ENCODE results near the gene MTO1. TPM values are rescaled to one million over a fixed set of nuclear protein-coding genes. Genes with fewer than 3 reads are reported as not detected.
"Not testable (repeated sequence)": the region's sequence is repeated elsewhere in the genome, so short reads cannot be mapped to it uniquely, and the experiment has no call there.

MTO1 gene
- total RNA-seq, 5 donors from 2014 or later (not counting 1 experiment from before 2014, with no cell fraction given) = 55.0 to 80.4 (median 59.3) TPM

DNA sequence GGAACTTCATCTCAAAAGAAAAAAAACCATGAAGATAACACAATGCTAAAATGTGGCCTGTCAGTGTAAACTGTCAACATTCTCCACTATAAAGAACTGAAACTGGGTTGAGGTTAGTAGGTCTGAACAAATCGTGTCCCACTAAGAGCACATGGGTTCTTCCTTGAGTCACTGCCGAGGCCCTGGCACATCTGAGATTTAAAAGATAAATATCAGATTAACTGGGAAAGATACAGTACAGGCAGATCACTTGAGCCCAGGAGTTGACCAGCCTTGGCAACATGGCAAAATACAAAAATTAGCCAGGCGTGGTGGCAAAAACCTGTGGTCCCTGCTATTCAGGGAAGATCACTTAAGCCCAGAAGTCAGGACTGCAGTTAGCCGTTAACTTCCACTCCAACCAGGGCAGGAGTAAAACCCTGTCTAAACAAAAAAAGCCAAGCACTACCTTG lies 53.7 kb downstream of the MTO1 start:
- Histone ChIP-seq H3K27ac (ENCODE audit: low read length) (peak overlapping the region; percentile 62), H3K4me1 (ENCODE audit: control insufficient read depth in 1 of 2, extremely low read depth in 1 of 2, insufficient read depth in 2 of 2, low read length in 2 of 2) (peaks cover 24 to 46% of the 10 kb centered on the region in 2 experiments), H3K4me3 (ENCODE audit: control insufficient read depth in 1 of 2, extremely low read depth in 1 of 2, low read length in 1 of 2) (no peak overlapping the region), H3K27me3 (replicated peaks in 1 of 2; ENCODE audit: control insufficient read depth in 2 of 2, extremely low read depth in 1 of 2, insufficient read depth in 2 of 2, low read length in 1 of 2) (no peaks in the 10 kb centered on the region), H3K36me3 (ENCODE audit: control insufficient read depth in 2 of 2, extremely low read depth in 1 of 2, insufficient read depth in 1 of 2, low read length in 1 of 2) (peaks cover 0 to 59% of the 10 kb centered on the region in 2 donors), H3K9me3 (no peaks in the 10 kb centered on the region)
- ChIA-PET POLR2A (interaction anchor here (0.6 to 3.5 kb wide), 13 partner anchors 8 to 138 kb away, joined by 3 to 14 read pairs (median 4); partner anchors contain the start of genes MTO1 (in 1 of the 2) and SLC17A5 (in 1 of the 2)), CTCF (interaction anchor here (0.5 to 5.7 kb wide), 25 partner anchors 9 to 218 kb away, joined by 3 to 81 read pairs (median 5); partner anchors contain the start of genes MTO1 (in 2 of the 2) and CGAS (in 1 of the 2))
- DNase-seq (peak in 1 of 35 experiments; percentile 40), ATAC-seq (replicated peaks in 1 of 4) (no peak)
- H3K36me3 Mint-ChIP-seq = peaks cover 52% of the 10 kb centered on the region
- H3K9me3 Mint-ChIP-seq = no peaks in the 10 kb centered on the region
- WGBS (ENCODE audit: insufficient coverage) = 33% methylated on average over 2 of the region's 4 CpGs
- no peak overlapping the region for H3K4me3 Mint-ChIP-seq
- H3K27ac Mint-ChIP-seq = peak overlapping the region; percentile 74 to 75
- peaks cover 55 to 58% (median 57%) of the 10 kb centered on the region in 3 donors for H3K4me1 Mint-ChIP-seq
- H3K27me3 Mint-ChIP-seq = no peaks in the 10 kb centered on the region

- 44% methylated on average over 1 of the region's 4 CpGs for WGBS (ENCODE audit: insufficient coverage)
These were observed 55.3 kb downstream of the MTO1 start for GRCh38 chr6:73516514-73517489.

DNA sequence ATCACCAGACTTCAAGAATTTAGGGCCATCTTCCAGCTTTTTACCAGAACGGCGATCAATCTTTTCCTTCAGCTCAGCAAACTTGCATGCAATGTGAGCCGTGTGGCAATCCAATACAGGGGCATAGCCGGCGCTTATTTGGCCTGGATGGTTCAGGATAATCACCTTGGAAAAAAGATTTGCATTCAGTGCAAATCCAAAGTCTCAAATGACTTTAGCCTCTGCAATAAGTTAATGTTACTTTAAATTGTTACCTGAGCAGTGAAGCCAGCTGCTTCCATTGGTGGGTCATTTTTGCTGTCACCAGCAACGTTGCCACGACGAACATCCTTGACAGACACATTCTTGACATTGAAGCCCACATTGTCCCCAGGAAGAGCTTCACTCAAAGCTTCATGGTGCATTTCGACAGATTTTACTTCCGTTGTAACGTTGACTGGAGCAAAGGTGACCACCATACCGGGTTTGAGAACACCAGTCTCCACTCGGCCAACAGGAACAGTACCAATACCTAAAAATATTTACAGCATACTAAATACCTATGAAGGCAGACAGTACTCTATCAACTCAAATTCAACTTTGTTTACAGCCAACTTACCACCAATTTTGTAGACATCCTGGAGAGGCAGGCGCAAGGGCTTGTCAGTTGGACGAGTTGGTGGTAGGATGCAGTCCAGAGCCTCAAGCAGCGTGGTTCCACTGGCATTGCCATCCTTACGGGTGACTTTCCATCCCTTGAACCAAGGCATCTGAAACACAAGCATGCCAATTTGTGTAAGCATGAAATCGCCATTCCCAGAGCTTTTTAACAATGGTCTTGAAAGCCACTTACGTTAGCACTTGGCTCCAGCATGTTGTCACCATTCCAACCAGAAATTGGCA lies 56.8 kb downstream of the MTO1 start:
- 26% methylated on average over 2 of the region's 19 CpGs for whole genome bisulfite sequencing (ENCODE audit: insufficient coverage)
- Histone ChIP-seq H3K27ac (ENCODE audit: low read length) (peak overlapping the region; percentile 100), H3K4me1 (ENCODE audit: control insufficient read depth in 1 of 2, extremely low read depth in 1 of 2, insufficient read depth in 2 of 2, low read length in 2 of 2) (peaks cover 35 to 64% of the 10 kb centered on the region in 2 experiments), H3K36me3 (ENCODE audit: control insufficient read depth in 2 of 2, extremely low read depth in 1 of 2, insufficient read depth in 1 of 2, low read length in 1 of 2) (peaks cover 0 to 54% of the 10 kb centered on the region in 2 donors)
- H3K27ac Mint-ChIP-seq = peak overlapping the region; percentile 82 to 96
- H3K9me3 ChIP-seq; H3K27me3 Mint-ChIP-seq; H3K4me3 ChIP-seq (ENCODE audit: control insufficient read depth in 1 of 2, extremely low read depth in 1 of 2, low read length in 1 of 2); ATAC-seq (replicated peaks in 1 of 4); H3K27me3 ChIP-seq (replicated peaks in 1 of 2; ENCODE audit: control insufficient read depth in 2 of 2, extremely low read depth in 1 of 2, insufficient read depth in 2 of 2, low read length in 1 of 2); CTCF ChIA-PET; H3K9me3 Mint-ChIP-seq: not testable (repeated sequence)
- H3K4me3 Mint-ChIP-seq = peak overlapping the region; percentile 95 to 97 (median 96)
- H3K36me3 Mint-ChIP-seq = peaks cover 55% of the 10 kb centered on the region
- peak in 2 of 35 experiments; percentile 3 to 25 for DNase-seq
- POLR2A ChIA-PET = interaction anchor here in 1 of 2 donors (0.6 kb wide), 2 partner anchors 66 to 114 kb away, joined by 3 to 5 read pairs; no protein-coding TSS in a partner anchor
- H3K4me1 Mint-ChIP-seq = peaks cover 68 to 77% (median 69%) of the 10 kb centered on the region in 3 donors

More at GRCh38 chr6:73516514-73517489, 55.3 kb downstream of the MTO1 start:
- CTCF ChIA-PET = interaction anchor here (0.6 to 5.7 kb wide), 9 partner anchors 40 to 136 kb away, joined by 3 to 81 read pairs (median 6); no protein-coding TSS in a partner anchor
- peak overlapping the region; percentile 74 to 75 for H3K27ac Mint-ChIP-seq
- ATAC-seq (replicated peaks in 1 of 4) = no peak
- peaks cover 56 to 68% (median 59%) of the 10 kb centered on the region in 3 donors for H3K4me1 Mint-ChIP-seq
- Histone ChIP-seq H3K9me3 (no peaks in the 10 kb centered on the region), H3K27ac (ENCODE audit: low read length) (peak overlapping the region; percentile 62), H3K36me3 (ENCODE audit: control insufficient read depth in 2 of 2, extremely low read depth in 1 of 2, insufficient read depth in 1 of 2, low read length in 1 of 2) (peaks cover 0 to 56% of the 10 kb centered on the region in 2 donors), H3K4me1 (ENCODE audit: control insufficient read depth in 1 of 2, extremely low read depth in 1 of 2, insufficient read depth in 2 of 2, low read length in 2 of 2) (peaks cover 24 to 49% of the 10 kb centered on the region in 2 experiments), H3K27me3 (replicated peaks in 1 of 2; ENCODE audit: control insufficient read depth in 2 of 2, extremely low read depth in 1 of 2, insufficient read depth in 2 of 2, low read length in 1 of 2) (no peaks in the 10 kb centered on the region), H3K4me3 (ENCODE audit: control insufficient read depth in 1 of 2, extremely low read depth in 1 of 2, low read length in 1 of 2) (no peak overlapping the region)
- H3K9me3 Mint-ChIP-seq = no peaks in the 10 kb centered on the region
- H3K36me3 Mint-ChIP-seq = peaks cover 59% of the 10 kb centered on the region
- peak in 1 of 35 experiments; percentile 43 for DNase-seq
- POLR2A ChIA-PET = interaction anchor here (0.6 to 1.1 kb wide), 6 partner anchors 8 to 96 kb away, joined by 3 to 6 read pairs (median 3); no protein-coding TSS in a partner anchor
- peak overlapping the region; percentile 37 to 56 (median 55) for H3K4me3 Mint-ChIP-seq
- H3K27me3 Mint-ChIP-seq = no peaks in the 10 kb centered on the region

GRCh38 chr6:73518982-73519881 lies 57.7 kb downstream of the MTO1 start:
- H3K36me3 Mint-ChIP-seq = peaks cover 55% of the 10 kb centered on the region
- Histone ChIP-seq H3K27ac (ENCODE audit: low read length) (peak overlapping the region; percentile 100), H3K4me3 (ENCODE audit: control insufficient read depth in 1 of 2, extremely low read depth in 1 of 2, low read length in 1 of 2) (peak overlapping the region; percentile 99 to 100), H3K4me1 (ENCODE audit: control insufficient read depth in 1 of 2, extremely low read depth in 1 of 2, insufficient read depth in 2 of 2, low read length in 2 of 2) (peaks cover 39 to 65% of the 10 kb centered on the region in 2 experiments), H3K36me3 (ENCODE audit: control insufficient read depth in 2 of 2, extremely low read depth in 1 of 2, insufficient read depth in 1 of 2, low read length in 1 of 2) (peaks cover 0 to 54% of the 10 kb centered on the region in 2 donors)
- ATAC-seq (replicated peaks in 1 of 4); H3K27me3 Mint-ChIP-seq; H3K9me3 ChIP-seq; H3K9me3 Mint-ChIP-seq; H3K27me3 ChIP-seq (replicated peaks in 1 of 2; ENCODE audit: control insufficient read depth in 2 of 2, extremely low read depth in 1 of 2, insufficient read depth in 2 of 2, low read length in 1 of 2): not testable (repeated sequence)
- POLR2A ChIA-PET = interaction anchor here (0.6 to 1.3 kb wide), 11 partner anchors 14 to 1723 kb away, joined by 3 to 19 read pairs (median 5); partner anchors contain the start of gene MTO1 (in 1 of the 2)
- H3K4me3 Mint-ChIP-seq = peak overlapping the region; percentile 95 to 97 (median 96)
- H3K27ac Mint-ChIP-seq = peak overlapping the region; percentile 96 to 98
- DNase-seq = peak in 1 of 35 experiments; percentile 58
- WGBS (ENCODE audit: insufficient coverage) = no CpG with 5 or more reads among the region's 8 CpGs
- CTCF ChIA-PET = interaction anchor here in 1 of 2 donors (1.1 kb wide), 1 partner anchor 134 kb away, joined by 6 read pairs; no protein-coding TSS in a partner anchor
- H3K4me1 Mint-ChIP-seq = peaks cover 73 to 80% (median 74%) of the 10 kb centered on the region in 3 donors
